HG03039 (cell line): ENCODE results near the gene HS3ST5.
"Not testable (repeated sequence)": the region's sequence is repeated elsewhere in the genome, so short reads cannot be mapped to it uniquely, and the experiment has no call there.

Experiments used
- ATAC-seq: cut with Tn5 transposase; IDR thresholded peaks from one replicate; pipeline ENCODE4 v1.9.1; 2021; ENCODE audit warnings: mild to moderate bottlenecking, moderate library complexity; ENCODE audit not compliant: unreplicated experiment

The HS3ST5 gene

GRCh38 chr6:114339706-114340105, 3.1 kb downstream of the HS3ST5 start:
- no peak for ATAC-seq

GRCh38 chr6:114334237-114334636, 8.6 kb downstream of the HS3ST5 start:
- peak; percentile 61 for ATAC-seq

GRCh38 chr6:114327074-114327473, 15.7 kb downstream of the HS3ST5 start:
- no peak for ATAC-seq

- no peak for ATAC-seq
Measured at GRCh38 chr6:114323784-114324183, 19.0 kb downstream of the HS3ST5 start.

DNA sequence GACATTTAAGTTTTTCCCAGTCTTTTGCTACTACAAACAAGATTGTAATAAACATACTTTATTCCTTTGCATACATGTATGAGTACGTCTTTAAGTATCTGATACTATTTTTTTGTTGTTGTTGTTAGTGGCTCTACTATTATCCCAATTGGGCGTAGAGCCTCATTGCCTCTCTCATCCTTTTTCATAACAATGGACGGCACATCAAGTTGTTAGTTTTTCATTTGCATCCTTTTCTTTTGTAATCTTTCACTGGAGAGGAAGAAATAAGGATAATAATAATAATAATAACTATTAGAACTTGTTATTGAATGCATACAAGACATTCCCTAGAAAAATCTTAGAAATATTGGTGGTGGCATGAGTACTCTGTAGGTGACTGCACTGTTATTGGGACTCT, 23.1 kb downstream of the HS3ST5 start:
- ATAC-seq: no peak

- no peak for ATAC-seq
Measured at GRCh38 chr6:114315831-114316595, 26.8 kb downstream of the HS3ST5 start.

- not testable (repeated sequence) for ATAC-seq
Measured at GRCh38 chr6:114313816-114314215, 29.0 kb downstream of the HS3ST5 start.

DNA sequence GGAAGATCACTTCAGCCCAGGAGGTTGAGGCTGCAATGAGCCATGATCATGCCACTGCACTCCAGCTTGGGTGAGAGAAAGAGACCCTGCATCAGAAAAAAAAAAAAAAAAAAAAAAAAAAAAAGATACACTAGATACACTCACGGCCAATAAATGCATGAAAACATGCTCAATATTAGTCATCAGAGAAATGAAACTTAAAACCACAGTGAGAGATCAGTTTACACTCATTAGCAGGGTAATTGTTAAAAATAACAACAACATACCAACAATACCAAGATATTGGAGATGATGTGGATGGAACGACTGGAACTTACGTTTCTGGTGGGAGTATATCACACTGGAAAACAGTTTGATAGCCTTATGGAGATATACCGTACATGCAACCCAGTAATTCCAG, 29.9 kb downstream of the HS3ST5 start:
- no peak for ATAC-seq

DNA sequence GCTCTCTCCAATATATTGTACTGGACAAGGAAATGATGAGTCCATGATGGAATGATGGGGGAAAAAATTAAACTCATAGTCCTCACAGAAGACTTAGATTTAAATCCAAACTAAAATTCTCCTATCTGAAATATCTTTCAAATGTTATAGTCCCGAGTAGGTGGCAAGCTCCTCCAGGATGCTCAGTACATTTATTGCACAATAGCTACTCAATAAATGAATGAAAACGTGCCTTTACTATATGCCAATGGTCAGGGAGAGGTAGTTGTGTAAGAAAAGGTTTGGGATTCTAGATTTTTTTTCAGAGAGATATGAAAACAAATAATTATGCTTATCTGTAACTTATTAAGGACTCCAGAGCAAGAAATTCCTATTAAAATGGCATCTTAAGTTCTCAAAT, 32.8 kb downstream of the HS3ST5 start:
- ATAC-seq: no peak

DNA sequence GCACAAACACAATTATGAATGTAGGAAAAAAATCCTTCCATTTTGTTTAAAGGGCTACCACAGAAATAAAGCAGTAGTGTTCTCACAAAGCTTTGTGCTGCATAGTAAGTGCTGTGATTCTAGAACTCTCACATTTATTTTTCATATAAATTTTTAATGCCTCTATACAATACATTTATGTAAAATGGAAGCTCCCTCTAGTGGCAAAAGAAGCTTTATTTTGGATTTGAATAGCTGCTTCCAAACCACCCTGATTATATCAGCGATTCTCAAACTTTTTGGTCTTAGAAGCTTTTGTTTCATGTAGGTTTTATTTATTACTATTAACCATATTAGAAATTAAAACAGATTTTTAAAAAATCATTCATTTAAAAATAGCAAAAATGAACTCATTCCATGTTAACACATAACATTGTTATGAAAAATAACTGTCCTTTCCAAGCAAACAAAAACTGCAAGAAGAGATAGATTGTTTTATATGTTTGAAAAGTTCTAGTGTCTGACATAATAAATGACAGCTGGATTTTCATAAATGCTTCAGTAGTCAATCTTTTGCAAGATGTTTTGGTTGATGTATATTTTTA, 38.4 kb downstream of the HS3ST5 start:
- no peak for ATAC-seq

DNA sequence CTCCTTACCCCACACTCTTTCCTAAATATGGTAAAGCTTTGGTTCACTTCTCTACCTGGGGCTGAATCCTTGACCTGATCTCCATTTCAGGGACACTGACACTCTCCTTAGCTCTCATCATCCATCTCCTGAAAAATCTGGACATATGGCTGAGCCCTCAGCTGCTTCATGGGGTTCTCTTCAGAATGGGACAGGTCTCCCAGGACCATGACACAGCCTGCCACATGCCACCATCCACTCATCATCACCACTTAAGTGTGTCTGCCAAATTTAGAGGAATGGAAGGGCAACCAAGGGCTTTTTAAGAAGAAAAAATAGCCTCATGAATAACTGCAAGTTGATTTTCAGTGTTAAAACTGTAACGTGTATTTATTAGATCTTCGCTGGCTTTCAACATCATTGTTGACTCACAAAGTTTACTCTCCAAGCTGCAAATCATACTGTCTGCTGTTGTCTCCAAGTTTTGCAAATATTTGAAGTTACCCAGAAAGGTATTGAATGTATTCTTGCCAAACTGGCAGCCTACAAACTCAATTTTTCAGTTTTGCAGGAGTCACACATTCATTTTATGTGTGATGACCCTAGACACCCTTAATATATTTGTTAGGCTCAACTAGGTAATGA, 41.1 kb downstream of the HS3ST5 start:
- ATAC-seq: no peak

DNA sequence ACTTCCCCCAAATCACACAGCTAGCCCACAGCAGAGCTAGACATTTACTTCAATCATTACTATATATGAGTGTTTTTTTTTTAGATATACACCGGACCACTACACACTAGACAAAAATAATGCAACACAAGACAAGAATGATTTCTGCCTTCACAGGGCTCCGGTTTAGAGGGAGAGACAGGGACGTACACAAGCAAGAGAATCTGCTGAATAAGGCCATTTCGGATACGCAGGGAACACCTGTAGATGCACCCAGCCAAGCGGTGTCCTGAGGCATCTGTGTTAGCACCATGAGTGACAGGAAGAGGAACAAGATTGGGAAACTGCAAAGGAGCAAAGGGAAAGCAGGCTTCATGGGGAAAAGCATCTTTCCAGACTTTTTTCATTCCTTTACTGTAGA, 45.7 kb downstream of the HS3ST5 start:
- no peak for ATAC-seq

DNA sequence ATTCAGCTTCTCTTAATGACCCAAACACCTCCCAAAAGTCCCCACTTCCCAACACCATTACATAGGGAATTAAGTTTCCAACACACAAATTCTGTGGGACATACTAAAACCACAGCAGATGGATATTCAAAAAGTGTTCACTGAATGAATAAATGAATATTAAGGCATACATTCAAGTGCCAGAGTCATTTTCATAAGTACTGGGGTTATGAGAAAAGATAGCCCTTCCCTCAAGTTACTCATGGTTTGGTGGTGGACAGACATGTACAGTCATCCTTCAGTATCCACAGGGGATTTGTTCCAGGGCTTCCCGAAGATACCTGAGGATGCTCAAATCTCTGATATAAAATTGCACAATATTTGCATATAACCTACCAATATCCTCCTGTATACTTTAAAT, 50.4 kb downstream of the HS3ST5 start:
- no peak for ATAC-seq

GRCh38 chr6:114291428-114291827, 51.4 kb downstream of the HS3ST5 start:
- ATAC-seq: no peak

DNA sequence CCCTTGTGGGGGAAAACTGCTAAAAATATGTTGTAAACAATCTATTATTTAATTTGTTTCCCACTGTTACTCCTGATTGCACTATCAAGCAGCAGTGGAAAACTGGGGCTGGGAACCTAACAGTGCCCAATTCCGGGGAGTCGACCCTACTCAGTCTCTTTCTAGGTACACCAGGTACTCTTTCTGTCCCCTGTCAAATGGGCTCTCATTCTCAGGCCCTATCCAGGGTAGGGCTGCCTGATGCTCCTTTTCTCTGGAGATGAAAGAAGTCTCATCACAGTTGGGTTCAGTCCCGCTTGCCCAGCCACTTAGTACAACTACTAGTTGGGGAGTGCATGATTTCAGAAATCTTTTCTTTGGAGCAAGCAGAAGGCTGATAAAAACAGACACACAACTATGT, 52.0 kb downstream of the HS3ST5 start:
- ATAC-seq: no peak

DNA sequence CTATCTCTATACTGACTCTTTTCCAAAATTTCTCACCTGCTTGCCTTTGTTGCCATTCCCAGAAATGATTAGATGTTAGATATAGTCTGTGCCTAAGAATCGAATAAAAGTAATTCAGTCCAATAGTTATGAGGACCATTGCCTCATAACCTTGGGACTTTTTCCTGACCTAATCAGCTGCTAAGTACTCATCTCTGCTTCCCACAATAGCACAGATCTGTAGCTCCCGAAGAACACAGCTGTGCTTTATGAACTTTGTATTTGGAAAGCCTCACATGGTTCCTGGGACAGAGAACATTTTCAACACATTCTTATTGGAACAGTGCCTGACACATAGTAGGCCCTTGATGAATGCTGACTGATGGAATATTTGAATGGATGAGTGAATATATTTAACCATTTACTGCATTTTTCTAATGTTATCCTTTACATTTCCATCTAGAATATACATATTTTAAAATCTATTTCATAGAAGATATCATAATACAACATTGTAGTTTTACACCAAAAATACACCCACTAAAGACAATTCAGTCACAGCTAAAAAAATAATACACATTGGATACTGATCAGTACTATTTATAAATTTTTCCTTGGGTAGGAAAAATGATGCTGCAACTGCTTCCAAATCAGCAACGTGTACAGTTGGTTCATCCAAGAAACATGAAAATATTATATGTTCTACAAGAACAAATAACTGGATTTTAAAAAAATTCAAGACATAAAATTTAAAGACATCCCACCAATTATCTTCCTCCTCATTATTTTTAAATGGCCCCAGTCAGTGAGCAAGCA, 53.9 kb downstream of the HS3ST5 start:
- no peak for ATAC-seq

GRCh38 chr6:114287461-114287860, 55.4 kb downstream of the HS3ST5 start:
- no peak for ATAC-seq

DNA sequence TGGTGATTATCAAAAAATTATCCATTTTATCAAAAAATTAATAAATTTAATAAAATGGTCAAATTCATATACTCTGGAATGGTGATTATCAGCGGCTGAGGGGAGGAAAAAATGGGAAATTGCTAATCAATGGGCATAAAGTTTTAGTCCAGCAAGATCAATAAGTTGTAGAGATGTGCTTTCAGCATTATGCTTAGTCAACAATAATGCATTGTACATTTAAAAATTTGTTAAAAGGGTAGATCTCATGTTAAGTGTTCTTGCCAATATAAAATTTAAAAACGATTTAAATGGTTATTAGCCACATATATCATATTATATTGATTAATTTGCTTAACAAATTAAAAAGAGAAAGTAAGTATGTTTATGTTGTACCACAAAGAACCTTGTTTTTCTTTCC, 56.6 kb downstream of the HS3ST5 start:
- no peak for ATAC-seq

- ATAC-seq: no peak
Measured at GRCh38 chr6:114284281-114284680, 58.5 kb downstream of the HS3ST5 start.

GRCh38 chr6:114282292-114282691, 60.5 kb downstream of the HS3ST5 start:
- no peak for ATAC-seq

- no peak for ATAC-seq
Measured at GRCh38 chr6:114281496-114281895, 61.3 kb downstream of the HS3ST5 start.
